ENCODE results near the gene CARTPT.
A peak's percentile ranks its signal among the peaks of the same experiment; 100 is the strongest.

The CARTPT gene

DNA sequence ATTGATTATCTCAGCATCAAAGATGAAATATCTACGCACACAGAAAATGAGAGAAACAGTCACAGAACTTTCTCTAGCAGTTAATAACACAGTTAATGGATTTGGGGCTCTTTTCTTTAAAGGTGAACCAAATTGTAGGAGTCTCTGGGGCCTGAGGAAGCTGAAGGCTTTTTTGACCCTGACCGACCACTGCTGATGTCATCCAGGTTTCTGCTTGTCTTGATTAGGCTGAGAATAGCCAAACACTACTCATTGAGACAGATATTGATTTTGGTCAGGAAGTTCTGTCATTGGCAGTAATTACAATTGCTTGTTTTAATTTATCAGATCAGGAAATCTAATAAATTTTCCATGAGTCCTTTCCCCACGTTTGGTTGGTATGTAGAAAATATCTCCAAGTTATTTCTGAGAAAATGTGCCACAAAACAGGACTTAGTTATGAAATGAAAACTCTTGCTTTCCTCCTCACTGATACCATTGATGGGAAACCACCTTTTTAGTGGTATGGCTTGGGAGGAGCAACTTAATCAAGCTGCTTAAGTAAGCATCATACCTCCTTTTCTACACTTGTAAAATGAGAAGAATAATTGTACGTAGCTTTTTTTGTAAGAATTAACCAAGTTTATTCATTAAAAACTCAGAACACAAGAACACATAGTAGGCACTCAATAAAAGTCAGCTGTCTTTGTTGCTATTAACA, 19.7 kb downstream of the CARTPT start:
- no peak for DNase-seq

DNA sequence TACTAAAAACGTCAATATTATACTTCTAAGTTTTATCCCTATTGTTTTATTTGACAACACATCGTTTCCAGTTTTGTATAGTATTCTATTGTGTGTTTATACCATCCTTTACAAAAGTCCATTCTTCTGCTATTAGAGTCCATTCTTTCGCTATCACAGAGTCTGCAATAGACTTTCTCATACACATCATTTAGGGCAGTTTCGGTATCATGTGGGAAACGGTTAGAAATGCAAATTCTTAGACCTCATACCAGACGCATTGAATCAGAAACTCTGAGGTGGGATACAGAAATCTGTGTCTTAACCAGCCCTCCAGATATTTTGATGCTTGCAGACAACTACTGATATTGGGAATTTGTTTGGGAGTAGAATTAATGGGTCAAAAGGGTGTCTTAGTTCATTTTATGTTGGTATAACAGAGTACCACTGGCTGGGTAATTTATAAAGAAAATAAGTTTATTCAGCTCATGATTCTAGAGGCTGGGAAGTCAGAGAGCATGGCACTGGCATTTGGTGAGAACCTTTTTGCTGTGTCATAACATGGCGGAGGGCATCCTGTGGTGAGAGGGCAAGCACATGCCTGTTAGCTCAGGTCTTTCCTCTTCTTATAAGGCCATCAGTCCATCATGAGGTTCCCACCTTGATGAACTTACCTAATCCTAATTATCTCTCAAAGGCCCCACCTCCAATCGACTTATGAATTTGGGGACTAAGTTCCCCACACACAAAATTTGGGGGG, 21.1 kb downstream of the CARTPT start:
- DNase-seq = no peak

DNA sequence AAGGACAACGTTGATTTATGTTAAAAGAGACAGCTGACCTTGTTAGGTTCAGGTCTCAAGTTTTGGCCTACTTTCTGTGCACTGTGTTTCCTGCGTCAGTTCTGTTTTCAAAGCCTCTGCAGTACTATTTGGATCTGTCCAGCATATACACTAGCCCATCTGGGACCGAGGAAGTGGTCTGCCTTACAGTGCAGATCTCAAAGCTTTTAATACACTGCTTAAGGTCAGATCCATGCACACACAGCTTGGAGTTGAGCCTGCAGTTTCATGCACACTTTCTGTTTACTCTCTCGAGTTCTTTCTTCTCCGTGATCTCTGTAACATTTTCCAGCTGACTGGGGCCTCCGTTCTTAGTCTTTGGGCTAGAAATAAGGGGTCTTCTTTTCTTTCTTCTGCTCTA, 24.1 kb downstream of the CARTPT start:
- no peak for DNase-seq

DNA sequence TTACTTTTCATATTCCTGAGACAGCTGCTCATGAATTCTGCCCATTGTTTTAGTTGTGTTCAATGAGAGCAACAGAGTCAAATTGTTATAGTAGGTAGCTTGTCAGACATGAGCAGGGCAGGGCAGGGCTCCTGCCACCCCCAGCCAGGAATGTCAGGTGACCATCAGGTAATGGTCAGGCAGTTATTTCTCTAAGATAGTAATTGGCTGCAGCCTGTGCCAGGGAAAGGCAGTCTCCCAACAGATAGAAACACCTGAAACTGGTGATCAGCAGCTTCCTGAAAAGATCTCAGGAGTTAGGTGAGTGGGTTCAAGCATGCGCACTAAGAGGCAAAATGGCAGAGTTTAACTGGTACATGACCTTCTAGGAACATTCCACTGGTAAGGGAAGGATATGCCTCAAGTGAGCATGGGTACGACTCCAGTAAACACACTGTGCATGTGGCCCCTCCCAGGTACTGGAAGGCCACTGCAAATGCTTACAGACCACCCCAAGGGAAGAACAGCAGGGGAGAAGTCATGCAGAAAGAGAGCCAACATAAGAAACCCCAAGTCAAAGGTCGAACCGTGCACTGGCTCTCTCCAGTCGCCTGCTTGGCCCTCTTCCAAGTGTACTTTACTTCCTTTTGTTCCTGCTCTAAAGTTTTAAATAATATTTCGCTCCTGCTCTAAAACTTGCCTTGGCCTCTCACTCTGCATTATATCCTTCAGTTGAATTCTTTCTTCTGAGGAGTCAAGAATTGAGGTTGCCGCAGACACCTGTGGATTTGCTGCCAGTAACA, 25.1 kb downstream of the CARTPT start:
- no peak for DNase-seq

DNA sequence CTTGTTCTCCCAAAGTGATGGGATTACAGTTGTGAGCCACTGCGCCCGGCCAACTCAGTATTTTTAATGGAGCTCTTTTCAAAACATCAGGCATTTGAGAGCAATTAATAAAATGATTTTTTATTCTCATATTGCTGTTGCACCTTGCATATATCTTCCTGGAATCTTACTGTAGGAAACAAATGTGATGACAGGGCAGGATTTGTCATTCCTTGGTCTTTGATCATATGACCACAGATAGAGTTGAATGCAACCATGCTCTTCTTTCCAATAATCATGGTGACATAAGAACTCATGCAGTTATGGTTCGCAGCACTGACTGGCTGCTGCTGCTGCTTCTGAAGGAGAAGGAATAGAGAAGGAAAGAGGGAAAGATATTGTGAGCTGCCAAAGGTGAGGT, 28.1 kb downstream of the CARTPT start:
- no peak for DNase-seq

DNA sequence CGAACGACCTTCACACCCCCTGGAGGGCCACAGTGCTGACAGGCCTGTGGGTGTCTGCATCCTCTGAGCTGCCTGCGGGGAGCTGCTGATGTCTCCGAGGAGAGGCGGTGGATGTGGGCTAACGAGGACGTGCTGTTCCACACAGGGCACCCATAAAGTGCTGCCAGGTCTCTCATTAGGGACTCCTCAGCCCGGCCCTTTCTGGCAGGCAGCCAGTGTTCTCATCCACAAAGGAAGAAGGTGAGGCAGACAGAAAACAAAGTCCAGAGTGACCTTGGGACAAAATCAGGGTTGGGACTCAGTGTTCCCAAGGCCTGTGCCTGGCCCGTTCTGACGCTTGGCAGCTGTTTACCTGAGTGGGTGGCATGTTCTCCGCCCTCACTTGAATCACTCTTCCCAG, 29.3 kb downstream of the CARTPT start:
- no peak for DNase-seq

DNA sequence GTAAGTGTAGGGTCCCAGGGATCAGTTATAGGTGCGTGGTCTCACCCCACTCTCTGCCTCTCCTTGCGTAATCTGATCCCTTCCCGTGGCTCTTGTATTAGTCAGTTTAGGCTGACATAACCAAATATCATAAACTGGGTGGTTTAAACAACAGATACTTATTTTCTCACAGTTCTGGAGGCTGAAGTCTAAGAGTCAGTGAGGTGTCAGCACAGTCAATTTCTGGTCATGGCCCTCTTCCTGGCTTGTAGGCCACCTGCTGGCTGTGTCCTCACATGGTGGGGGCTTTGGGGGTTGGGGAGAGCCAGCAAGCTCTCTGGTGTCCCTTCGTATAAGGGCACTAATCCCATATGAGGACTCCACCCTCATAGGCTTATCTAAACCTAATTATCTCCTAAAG, 32.3 kb downstream of the CARTPT start:
- no peak for DNase-seq

DNA sequence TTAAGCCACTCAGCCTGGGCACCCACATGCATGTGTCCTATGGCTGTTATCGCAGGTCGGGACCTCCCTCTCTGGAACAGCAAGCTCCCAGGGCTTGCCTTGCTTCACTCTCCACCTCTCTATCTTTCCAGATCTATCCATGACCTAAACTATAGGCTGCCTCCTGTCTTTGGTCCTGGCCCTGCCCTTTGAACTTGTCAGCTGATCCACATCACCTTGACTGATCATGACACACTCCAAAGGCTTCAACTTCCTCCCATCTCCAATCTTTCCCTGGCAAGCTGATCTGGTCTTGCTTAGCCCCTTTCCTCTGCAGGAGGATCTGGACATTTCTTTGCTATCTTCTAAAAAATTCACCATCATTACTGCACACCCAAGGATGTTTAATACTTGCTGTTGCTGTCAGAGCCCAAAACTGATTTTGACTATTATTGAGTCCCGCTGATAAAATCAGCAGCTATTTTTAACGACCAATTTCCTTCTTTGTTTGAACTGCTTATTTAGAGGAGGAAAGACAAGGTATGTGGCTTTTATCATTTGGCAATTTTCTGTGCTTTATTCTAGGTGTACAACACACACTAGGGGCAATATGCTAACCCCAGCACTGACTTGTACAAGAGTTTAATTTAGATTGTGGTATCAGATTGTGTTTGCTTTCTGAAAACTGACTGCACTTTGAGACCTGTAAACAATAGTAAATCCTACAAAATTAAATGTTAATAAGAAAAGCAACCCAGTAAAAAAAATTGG, 33.5 kb downstream of the CARTPT start:
- DNase-seq = no peak

DNA sequence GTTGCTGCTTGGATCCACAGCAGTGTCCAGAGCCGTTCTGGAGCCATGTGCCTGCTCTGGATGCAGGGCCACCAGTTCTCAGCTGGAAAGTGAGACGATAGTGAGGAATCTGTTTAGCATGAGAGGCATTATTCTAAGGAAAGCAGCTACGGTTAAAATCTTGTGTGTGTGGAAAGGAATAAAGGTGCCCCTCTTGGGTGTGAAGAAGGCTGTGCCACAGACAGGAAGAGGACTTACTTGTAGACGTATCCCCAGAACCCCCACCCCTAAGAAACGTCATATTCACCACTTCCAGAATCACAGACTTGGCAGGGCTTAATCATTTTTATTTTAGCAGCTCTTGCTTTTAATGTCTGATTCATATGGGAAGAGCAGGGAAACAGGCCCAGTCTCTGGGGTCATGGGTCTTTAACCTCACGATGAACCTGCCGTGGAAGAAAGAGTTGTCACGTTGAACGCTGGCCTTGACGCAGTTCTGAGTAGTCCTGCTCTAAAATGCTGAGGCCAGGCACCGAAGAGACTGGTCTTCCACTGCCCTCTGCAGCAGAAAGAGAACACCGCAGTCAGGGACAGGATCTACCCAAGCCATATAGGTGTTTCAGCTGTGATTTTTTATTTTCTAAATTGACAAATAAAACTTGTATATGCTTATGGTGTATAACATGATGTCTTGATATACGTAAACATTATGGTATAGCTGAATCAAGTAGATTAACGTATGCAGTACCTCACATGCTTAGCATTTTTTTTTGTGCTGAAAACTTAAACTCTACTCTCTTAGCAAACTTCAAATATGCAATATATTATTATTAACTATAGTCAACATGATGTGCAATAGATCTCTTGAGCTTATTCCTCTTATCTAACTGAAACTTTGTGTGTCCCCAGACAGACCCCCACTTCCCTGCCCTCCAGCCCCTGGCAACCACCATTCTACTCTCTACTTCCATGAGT, 38.8 kb downstream of the CARTPT start:
- DNase-seq = peak; percentile 12 to 24

DNA sequence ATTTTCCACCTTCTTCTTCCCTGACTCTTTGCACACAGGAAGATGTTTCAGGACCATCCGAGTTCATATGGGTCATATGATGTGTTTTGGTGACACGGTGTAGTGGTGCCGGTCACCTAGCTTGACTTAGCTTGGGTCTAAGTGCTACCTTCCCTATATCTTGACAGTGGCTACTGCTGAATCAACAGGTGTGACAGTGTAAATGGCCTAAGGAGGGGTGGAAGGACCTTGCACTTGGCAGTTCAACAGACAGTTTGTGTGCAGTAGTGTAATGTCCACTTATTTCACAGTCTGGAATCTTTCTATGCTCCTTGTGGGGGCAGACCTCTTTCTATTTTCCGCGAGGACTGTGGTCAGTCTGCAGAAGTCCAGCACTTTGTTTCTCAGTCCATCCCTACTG, 43.8 kb downstream of the CARTPT start:
- no peak for DNase-seq

DNA sequence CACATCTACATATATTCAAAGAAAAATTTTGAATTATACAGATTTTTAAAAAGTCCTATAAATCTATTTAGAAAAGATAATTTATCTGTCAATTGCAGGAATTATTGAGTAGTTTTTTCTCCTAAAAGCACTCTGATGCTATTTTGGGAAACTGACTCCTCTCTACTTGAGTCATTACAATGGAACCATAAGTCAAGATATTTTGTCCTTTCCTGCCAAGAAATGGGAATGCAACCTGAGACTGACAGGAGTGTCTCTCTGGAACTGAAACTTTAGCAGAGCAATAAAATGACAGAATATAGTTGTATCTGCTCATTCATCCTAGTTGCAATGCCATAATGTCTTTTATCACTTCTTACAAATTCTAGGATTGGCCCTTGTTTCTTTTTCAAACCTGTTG, 48.6 kb downstream of the CARTPT start:
- no peak for DNase-seq

DNA sequence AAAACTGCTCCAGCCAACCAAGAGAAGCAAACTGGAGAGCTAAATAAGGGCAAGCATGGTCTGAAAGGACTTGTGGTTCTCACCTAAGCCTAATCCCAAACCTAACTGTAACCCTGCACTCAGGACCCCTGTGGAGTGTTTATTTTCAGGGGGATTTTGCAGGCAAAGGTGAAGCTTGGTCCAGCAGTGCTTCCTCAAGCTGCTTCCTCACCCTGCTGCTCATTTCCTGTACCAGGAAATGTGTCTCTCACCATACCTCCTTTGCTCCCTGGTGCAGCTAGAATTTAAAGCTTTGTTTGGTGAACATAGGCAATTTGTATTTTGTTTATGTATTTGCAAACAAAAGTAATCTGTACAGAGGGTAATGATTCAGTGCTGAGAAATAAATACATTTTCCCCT, 50.2 kb downstream of the CARTPT start:
- no peak for DNase-seq

DNA sequence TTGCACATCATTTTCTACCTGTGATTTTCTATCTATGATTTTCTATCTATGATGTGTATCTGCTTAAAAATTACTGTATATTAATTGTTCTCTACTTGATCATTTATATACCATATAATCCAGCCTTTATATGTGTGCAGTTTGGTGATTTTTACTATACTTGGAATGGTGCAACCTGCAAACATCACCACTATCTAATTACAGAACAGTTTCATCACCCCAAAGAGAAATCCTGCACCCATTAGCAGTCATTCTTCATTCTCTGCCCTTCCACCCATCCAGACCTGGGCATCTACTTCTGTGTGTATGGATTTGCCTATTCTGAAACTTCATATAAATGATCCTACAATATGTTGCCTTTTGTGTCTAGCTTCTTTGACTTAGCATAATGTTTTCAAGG, 51.3 kb downstream of the CARTPT start:
- no peak for DNase-seq

Data from inflammatory macrophage treated with lipopolysaccharide for 1 hour (primary cell).